GF-D8 (cell line): ENCODE data around the gene INS.

Source experiments
- DNase-seq: peaks from one replicate; lab custom pipeline; 2025; lab: John Stamatoyannopoulos, UW

INS gene

GRCh38 chr11:2115308-2115707 is 45.7 kb downstream of the INS start:
- no peak for DNase-seq

- no peak for DNase-seq
These were observed 46.4 kb downstream of the INS start for GRCh38 chr11:2114430-2115241.

- no peak for DNase-seq
These were observed 47.2 kb downstream of the INS start for GRCh38 chr11:2113776-2114175.

- DNase-seq: no peak
These were observed 50.5 kb downstream of the INS start for GRCh38 chr11:2110521-2110920.
